Measurements from ENCODE around the gene CXCR4. TPM values are rescaled to one million over a fixed set of nuclear protein-coding genes. Genes with fewer than 3 reads are reported as not detected.

CXCR4 gene
- total RNA-seq, 1 experiment from 2014 or later: 1.3 TPM

DNA sequence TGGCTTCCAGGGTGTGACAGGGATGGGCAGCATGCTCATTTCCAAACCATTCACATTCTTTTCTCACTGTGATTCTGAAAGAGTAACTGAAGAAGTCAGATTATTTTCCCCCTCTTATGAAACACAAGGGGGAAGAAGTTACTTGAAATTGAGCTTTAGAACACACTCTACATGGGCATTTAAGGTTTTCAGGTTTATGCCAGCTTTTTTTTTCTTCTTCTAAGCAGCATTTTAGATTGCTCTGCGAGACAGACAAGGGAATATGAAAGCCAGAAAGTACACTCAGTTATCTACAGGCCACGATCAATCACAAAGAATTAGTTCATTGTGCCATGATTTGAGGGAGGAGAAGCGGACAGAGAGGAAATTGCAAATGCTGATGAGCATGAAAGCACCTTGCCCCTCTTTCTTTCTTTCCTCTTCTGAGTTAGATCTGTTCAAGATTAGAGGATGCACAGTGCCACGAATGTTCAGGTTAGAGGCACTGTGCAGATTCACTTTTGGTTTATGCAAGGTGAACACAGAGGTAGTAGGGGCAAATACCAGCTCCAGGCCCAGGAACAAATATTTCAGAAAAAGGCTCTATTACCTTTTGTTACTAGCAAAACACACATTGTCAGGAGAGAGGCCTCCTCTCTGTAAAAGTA lies 49.2 kb downstream of the CXCR4 start (continued):
- TF ChIP-seq, protein P1, sequence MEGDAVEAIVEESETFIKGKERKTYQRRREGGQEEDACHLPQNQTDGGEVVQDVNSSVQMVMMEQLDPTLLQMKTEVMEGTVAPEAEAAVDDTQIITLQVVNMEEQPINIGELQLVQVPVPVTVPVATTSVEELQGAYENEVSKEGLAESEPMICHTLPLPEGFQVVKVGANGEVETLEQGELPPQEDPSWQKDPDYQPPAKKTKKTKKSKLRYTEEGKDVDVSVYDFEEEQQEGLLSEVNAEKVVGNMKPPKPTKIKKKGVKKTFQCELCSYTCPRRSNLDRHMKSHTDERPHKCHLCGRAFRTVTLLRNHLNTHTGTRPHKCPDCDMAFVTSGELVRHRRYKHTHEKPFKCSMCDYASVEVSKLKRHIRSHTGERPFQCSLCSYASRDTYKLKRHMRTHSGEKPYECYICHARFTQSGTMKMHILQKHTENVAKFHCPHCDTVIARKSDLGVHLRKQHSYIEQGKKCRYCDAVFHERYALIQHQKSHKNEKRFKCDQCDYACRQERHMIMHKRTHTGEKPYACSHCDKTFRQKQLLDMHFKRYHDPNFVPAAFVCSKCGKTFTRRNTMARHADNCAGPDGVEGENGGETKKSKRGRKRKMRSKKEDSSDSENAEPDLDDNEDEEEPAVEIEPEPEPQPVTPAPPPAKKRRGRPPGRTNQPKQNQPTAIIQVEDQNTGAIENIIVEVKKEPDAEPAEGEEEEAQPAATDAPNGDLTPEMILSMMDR (IDR thresholded peaks at IDR 0.05): no peak
- TF ChIP-seq, protein P2, sequence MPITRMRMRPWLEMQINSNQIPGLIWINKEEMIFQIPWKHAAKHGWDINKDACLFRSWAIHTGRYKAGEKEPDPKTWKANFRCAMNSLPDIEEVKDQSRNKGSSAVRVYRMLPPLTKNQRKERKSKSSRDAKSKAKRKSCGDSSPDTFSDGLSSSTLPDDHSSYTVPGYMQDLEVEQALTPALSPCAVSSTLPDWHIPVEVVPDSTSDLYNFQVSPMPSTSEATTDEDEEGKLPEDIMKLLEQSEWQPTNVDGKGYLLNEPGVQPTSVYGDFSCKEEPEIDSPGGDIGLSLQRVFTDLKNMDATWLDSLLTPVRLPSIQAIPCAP (CRISPR knock-in tag; IDR thresholded peaks at IDR 0.05): no peak

DNA sequence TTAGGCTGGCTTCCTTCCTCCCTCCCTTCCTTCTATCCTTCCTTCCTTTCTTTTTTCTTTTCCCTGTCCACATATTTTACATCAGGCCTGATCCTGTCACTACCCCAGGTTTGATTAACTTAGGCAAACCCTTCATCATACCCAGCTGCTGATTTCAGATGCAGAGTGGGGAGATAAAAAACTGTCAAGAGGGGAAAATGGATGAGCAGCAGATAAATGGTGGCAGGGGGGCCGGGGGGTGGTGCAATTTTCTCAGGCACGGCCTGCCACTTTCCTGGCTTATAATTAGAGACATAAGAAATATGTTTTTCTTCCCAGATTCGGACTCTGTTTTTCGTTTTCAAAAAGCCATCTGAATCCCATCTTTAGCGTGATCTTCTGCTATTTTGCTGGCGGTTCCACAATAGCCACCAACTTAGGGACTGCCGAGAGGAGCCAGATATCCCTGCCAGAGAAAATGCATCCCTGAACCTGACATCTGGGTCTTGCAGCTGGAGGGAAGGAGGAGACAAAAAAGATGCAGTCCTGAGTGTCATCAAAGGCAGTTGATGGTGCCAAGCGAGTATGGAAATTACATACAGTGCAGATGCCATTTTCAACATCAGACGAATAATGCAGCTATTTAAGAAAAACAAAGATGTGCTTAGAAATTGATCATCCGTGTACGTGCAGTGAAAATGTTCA lies 49.9 kb downstream of the CXCR4 start:
- peaks cover 3% of the 10 kb centered on the region; the same call in 1 of the 2 replicates for H3K27me3 Mint-ChIP-seq (ENCODE audit: low read depth)
- H3K9me3 Mint-ChIP-seq: peaks cover 26% of the 10 kb centered on the region
- peaks cover 23% of the 10 kb centered on the region for H3K36me3 Mint-ChIP-seq
- no peak for ATAC-seq
- ChIA-PET POLR2A (no interaction called here), CTCF (no interaction called here)
- DNase-seq (ENCODE audit: low spot score): no peak
- H3K27ac Mint-ChIP-seq: no peak overlapping the region
- H3K4me3 Mint-ChIP-seq: no peak overlapping the region
- TF ChIP-seq, protein P3, sequence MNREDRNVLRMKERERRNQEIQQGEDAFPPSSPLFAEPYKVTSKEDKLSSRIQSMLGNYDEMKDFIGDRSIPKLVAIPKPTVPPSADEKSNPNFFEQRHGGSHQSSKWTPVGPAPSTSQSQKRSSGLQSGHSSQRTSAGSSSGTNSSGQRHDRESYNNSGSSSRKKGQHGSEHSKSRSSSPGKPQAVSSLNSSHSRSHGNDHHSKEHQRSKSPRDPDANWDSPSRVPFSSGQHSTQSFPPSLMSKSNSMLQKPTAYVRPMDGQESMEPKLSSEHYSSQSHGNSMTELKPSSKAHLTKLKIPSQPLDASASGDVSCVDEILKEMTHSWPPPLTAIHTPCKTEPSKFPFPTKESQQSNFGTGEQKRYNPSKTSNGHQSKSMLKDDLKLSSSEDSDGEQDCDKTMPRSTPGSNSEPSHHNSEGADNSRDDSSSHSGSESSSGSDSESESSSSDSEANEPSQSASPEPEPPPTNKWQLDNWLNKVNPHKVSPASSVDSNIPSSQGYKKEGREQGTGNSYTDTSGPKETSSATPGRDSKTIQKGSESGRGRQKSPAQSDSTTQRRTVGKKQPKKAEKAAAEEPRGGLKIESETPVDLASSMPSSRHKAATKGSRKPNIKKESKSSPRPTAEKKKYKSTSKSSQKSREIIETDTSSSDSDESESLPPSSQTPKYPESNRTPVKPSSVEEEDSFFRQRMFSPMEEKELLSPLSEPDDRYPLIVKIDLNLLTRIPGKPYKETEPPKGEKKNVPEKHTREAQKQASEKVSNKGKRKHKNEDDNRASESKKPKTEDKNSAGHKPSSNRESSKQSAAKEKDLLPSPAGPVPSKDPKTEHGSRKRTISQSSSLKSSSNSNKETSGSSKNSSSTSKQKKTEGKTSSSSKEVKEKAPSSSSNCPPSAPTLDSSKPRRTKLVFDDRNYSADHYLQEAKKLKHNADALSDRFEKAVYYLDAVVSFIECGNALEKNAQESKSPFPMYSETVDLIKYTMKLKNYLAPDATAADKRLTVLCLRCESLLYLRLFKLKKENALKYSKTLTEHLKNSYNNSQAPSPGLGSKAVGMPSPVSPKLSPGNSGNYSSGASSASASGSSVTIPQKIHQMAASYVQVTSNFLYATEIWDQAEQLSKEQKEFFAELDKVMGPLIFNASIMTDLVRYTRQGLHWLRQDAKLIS (CRISPR knock-in tag; IDR thresholded peaks at IDR 0.05; ENCODE audit: borderline replicate concordance): no peak
- TF ChIP-seq TEAD4 (CRISPR knock-in tag; IDR thresholded peaks at IDR 0.05): no peak
- TF ChIP-seq ZNF416 (CRISPR knock-in tag; IDR thresholded peaks at IDR 0.05): no peak
- TF ChIP-seq, protein P4, sequence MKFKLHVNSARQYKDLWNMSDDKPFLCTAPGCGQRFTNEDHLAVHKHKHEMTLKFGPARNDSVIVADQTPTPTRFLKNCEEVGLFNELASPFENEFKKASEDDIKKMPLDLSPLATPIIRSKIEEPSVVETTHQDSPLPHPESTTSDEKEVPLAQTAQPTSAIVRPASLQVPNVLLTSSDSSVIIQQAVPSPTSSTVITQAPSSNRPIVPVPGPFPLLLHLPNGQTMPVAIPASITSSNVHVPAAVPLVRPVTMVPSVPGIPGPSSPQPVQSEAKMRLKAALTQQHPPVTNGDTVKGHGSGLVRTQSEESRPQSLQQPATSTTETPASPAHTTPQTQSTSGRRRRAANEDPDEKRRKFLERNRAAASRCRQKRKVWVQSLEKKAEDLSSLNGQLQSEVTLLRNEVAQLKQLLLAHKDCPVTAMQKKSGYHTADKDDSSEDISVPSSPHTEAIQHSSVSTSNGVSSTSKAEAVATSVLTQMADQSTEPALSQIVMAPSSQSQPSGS (CRISPR knock-in tag; IDR thresholded peaks at IDR 0.05; ENCODE audit: borderline replicate concordance, low read depth): no peak
- TF ChIP-seq SMAD4 (CRISPR knock-in tag; IDR thresholded peaks at IDR 0.05): no peak
- TF ChIP-seq, protein P5, sequence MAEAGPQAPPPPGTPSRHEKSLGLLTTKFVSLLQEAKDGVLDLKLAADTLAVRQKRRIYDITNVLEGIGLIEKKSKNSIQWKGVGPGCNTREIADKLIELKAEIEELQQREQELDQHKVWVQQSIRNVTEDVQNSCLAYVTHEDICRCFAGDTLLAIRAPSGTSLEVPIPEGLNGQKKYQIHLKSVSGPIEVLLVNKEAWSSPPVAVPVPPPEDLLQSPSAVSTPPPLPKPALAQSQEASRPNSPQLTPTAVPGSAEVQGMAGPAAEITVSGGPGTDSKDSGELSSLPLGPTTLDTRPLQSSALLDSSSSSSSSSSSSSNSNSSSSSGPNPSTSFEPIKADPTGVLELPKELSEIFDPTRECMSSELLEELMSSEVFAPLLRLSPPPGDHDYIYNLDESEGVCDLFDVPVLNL (CRISPR knock-in tag; IDR thresholded peaks at IDR 0.05; ENCODE audit: borderline replicate concordance, low read depth): no peak
- TF ChIP-seq, protein P6, sequence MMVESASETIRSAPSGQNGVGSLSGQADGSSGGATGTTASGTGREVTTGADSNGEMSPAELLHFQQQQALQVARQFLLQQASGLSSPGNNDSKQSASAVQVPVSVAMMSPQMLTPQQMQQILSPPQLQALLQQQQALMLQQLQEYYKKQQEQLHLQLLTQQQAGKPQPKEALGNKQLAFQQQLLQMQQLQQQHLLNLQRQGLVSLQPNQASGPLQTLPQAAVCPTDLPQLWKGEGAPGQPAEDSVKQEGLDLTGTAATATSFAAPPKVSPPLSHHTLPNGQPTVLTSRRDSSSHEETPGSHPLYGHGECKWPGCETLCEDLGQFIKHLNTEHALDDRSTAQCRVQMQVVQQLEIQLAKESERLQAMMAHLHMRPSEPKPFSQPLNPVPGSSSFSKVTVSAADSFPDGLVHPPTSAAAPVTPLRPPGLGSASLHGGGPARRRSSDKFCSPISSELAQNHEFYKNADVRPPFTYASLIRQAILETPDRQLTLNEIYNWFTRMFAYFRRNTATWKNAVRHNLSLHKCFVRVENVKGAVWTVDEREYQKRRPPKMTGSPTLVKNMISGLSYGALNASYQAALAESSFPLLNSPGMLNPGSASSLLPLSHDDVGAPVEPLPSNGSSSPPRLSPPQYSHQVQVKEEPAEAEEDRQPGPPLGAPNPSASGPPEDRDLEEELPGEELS (CRISPR knock-in tag; IDR thresholded peaks at IDR 0.05): no peak
- TF ChIP-seq ATF1 (CRISPR knock-in tag; IDR thresholded peaks at IDR 0.05): no peak
- no peak for TF ChIP-seq KAT7 (CRISPR knock-in tag; IDR thresholded peaks at IDR 0.05; ENCODE audit: borderline replicate concordance)
- TF ChIP-seq, protein P7, sequence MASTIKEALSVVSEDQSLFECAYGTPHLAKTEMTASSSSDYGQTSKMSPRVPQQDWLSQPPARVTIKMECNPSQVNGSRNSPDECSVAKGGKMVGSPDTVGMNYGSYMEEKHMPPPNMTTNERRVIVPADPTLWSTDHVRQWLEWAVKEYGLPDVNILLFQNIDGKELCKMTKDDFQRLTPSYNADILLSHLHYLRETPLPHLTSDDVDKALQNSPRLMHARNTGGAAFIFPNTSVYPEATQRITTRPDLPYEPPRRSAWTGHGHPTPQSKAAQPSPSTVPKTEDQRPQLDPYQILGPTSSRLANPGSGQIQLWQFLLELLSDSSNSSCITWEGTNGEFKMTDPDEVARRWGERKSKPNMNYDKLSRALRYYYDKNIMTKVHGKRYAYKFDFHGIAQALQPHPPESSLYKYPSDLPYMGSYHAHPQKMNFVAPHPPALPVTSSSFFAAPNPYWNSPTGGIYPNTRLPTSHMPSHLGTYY (CRISPR knock-in tag; IDR thresholded peaks at IDR 0.05): no peak
- peaks cover 6% of the 10 kb centered on the region; the same call in 1 of the 2 replicates for H3K4me1 Mint-ChIP-seq

Data from WTC11 (cell line).